Thymus (tissue), 11 donors: ENCODE data around the gene ARHGAP6. TPM values are rescaled to one million over a fixed set of nuclear protein-coding genes. Genes with fewer than 3 reads are reported as not detected.

Experiments used
- DNase-seq, 9 donors: peaks; one replicate each; pipeline ENCODE4 v3.0.0-alpha.2; 2013; ENCODE audit warnings: low spot score in 9 of 9, low read depth in 6 of 9, missing footprints in 1 of 9
- H3K27ac ChIP-seq, 2 donors: one replicate each; pipeline ENCODE4 v1.5.1; 2013; ENCODE audit warnings: control low read depth in 1 of 2, low read depth in 1 of 2, low read length in 1 of 2, mild to moderate bottlenecking in 1 of 2, moderate library complexity in 1 of 2
- H3K27me3 ChIP-seq, 2 donors: one replicate each; pipeline ENCODE4 v1.5.1; 2013; ENCODE audit warnings: low read length in 1 of 2; ENCODE audit not compliant: control insufficient read depth in 2 of 2, insufficient read depth in 1 of 2
- H3K36me3 ChIP-seq, 2 donors: one replicate each; pipeline ENCODE4 v1.5.1; 2013; ENCODE audit warnings: low read length in 1 of 2, mild to moderate bottlenecking in 1 of 2, moderate library complexity in 1 of 2; ENCODE audit not compliant: control insufficient read depth in 2 of 2, insufficient read depth in 2 of 2
- H3K4me1 ChIP-seq, 2 donors: one replicate each; pipeline ENCODE4 v1.5.1; 2013; ENCODE audit warnings: low read length in 2 of 2; ENCODE audit not compliant: control insufficient read depth in 2 of 2, insufficient read depth in 2 of 2
- H3K4me3 ChIP-seq, 2 donors: one replicate each; pipeline ENCODE4 v1.5.1; 2013; ENCODE audit warnings: low read length in 2 of 2, control low read depth in 1 of 2, mild to moderate bottlenecking in 1 of 2
- H3K9me3 ChIP-seq, 2 donors: one replicate each; pipeline ENCODE4 v1.5.1; 2013; ENCODE audit warnings: low read length in 1 of 2, mild to moderate bottlenecking in 1 of 2; ENCODE audit not compliant: control insufficient read depth in 2 of 2, insufficient read depth in 1 of 2
- WGBS: extraction: QIAGEN DNeasy Blood & Tissue Kit; methylation state at CpG from one replicate; pipeline ENCODE4 v1.1.7; 2013; 5-methylcytosine and 5-hydroxymethylcytosine counted together
- polyA plus RNA-seq: library from polyadenylated mRNA; stranded (reverse); fragments of 200-250 nt; gene quantifications from one replicate; pipeline ENCODE4 v1.2.3, GENCODE V29; 2013
- total RNA-seq: library from RNA; stranded (reverse); fragments of 120-200 nt; gene quantifications from one replicate; pipeline ENCODE4 v1.2.4, GENCODE V29; 2013
- donor health status: healthy.

Gene ARHGAP6
- total and polyA plus RNA-seq, 2 donors, result 0.71 to 2.3 TPM

- Histone ChIP-seq H3K27me3 (no peaks in the 10 kb centered on the region), H3K27ac (no peak overlapping the region), H3K4me1 (no peaks in the 10 kb centered on the region), H3K36me3 (no peaks in the 10 kb centered on the region), H3K4me3 (no peak overlapping the region), H3K9me3 (no peaks in the 10 kb centered on the region)
- 84% methylated on average over 1 of the region's 1 CpG for WGBS
- no peak for DNase-seq
Observed at GRCh38 chrX:11564546-11564945, 101.2 kb downstream of the ARHGAP6 start.

GRCh38 chrX:11562570-11562969, 103.2 kb downstream of the ARHGAP6 start:
- 91% methylated on average over 2 of the region's 2 CpGs for WGBS
- no peaks in the 10 kb centered on the region for H3K9me3 ChIP-seq
- no peak for DNase-seq
- H3K36me3 ChIP-seq, result no peaks in the 10 kb centered on the region
- no peak overlapping the region for H3K4me3 ChIP-seq
- H3K27ac ChIP-seq, result no peak overlapping the region
- no peaks in the 10 kb centered on the region for H3K4me1 ChIP-seq
- H3K27me3 ChIP-seq, result no peaks in the 10 kb centered on the region

GRCh38 chrX:11558972-11559371, 106.7 kb downstream of the ARHGAP6 start:
- Histone ChIP-seq H3K9me3 (no peaks in the 10 kb centered on the region), H3K36me3 (no peaks in the 10 kb centered on the region), H3K4me3 (no peak overlapping the region), H3K27me3 (no peaks in the 10 kb centered on the region), H3K4me1 (no peaks in the 10 kb centered on the region), H3K27ac (no peak overlapping the region)
- DNase-seq, result peak in 3 of 9 donors; percentile 0 to 19 (median 17)
- WGBS, result 94% methylated on average over 4 of the region's 4 CpGs

- WGBS, result 39% methylated on average over 2 of the region's 2 CpGs
Observed at GRCh38 chrX:11557120-11557519, 108.6 kb downstream of the ARHGAP6 start.

GRCh38 chrX:11555759-11556158, 110.0 kb downstream of the ARHGAP6 start:
- 96% methylated on average over 5 of the region's 5 CpGs for WGBS
- H3K27ac ChIP-seq, result no peak overlapping the region
- no peak overlapping the region for H3K4me3 ChIP-seq
- H3K4me1 ChIP-seq, result no peaks in the 10 kb centered on the region
- no peaks in the 10 kb centered on the region for H3K9me3 ChIP-seq
- H3K36me3 ChIP-seq, result no peaks in the 10 kb centered on the region
- no peaks in the 10 kb centered on the region for H3K27me3 ChIP-seq
- no peak for DNase-seq

More at GRCh38 chrX:11557120-11557519, 108.6 kb downstream of the ARHGAP6 start:
- Histone ChIP-seq H3K9me3 (no peaks in the 10 kb centered on the region), H3K27me3 (no peaks in the 10 kb centered on the region), H3K4me1 (no peaks in the 10 kb centered on the region), H3K4me3 (no peak overlapping the region), H3K27ac (no peak overlapping the region), H3K36me3 (no peaks in the 10 kb centered on the region)
- DNase-seq, result no peak

GRCh38 chrX:11553594-11553993, 112.1 kb downstream of the ARHGAP6 start:
- H3K4me3 ChIP-seq, result no peak overlapping the region
- no peak overlapping the region for H3K27ac ChIP-seq
- 97% methylated on average over 1 of the region's 1 CpG for WGBS

GRCh38 chrX:11551151-11551550, 114.6 kb downstream of the ARHGAP6 start:
- no peaks in the 10 kb centered on the region for H3K9me3 ChIP-seq
- WGBS, result 95% methylated on average over 1 of the region's 1 CpG
- no peaks in the 10 kb centered on the region for H3K36me3 ChIP-seq
- no peaks in the 10 kb centered on the region for H3K27me3 ChIP-seq
- DNase-seq, result no peak
- H3K4me1 ChIP-seq, result no peaks in the 10 kb centered on the region
- no peak overlapping the region for H3K4me3 ChIP-seq
- no peak overlapping the region for H3K27ac ChIP-seq

More at GRCh38 chrX:11553594-11553993, 112.1 kb downstream of the ARHGAP6 start:
- H3K27me3 ChIP-seq, result no peaks in the 10 kb centered on the region
- H3K9me3 ChIP-seq, result no peaks in the 10 kb centered on the region
- DNase-seq, result no peak
- no peaks in the 10 kb centered on the region for H3K4me1 ChIP-seq
- H3K36me3 ChIP-seq, result no peaks in the 10 kb centered on the region

- Histone ChIP-seq H3K27ac (no peak overlapping the region), H3K4me3 (no peak overlapping the region), H3K27me3 (no peaks in the 10 kb centered on the region), H3K4me1 (no peaks in the 10 kb centered on the region), H3K9me3 (no peaks in the 10 kb centered on the region), H3K36me3 (no peaks in the 10 kb centered on the region)
- DNase-seq, result no peak
- 76% methylated on average over 2 of the region's 2 CpGs for WGBS
Observed at GRCh38 chrX:11546917-11547316, 118.8 kb downstream of the ARHGAP6 start.

GRCh38 chrX:11543249-11543648, 122.5 kb downstream of the ARHGAP6 start:
- no peaks in the 10 kb centered on the region for H3K36me3 ChIP-seq
- no peak for DNase-seq
- H3K27me3 ChIP-seq, result no peaks in the 10 kb centered on the region
- WGBS, result 92% methylated on average over 1 of the region's 1 CpG
- H3K27ac ChIP-seq, result no peak overlapping the region
- no peaks in the 10 kb centered on the region for H3K4me1 ChIP-seq
- no peaks in the 10 kb centered on the region for H3K9me3 ChIP-seq
- no peak overlapping the region for H3K4me3 ChIP-seq

GRCh38 chrX:11541510-11541909, 124.2 kb downstream of the ARHGAP6 start:
- Histone ChIP-seq H3K4me1 (no peaks in the 10 kb centered on the region), H3K27me3 (no peaks in the 10 kb centered on the region), H3K9me3 (no peaks in the 10 kb centered on the region), H3K27ac (no peak overlapping the region), H3K4me3 (no peak overlapping the region), H3K36me3 (no peaks in the 10 kb centered on the region)
- WGBS, result 98% methylated on average over 1 of the region's 1 CpG
- no peak for DNase-seq
